WTC11 (cell line): ENCODE results near the gene RNF121.

ENCODE experiments used
- CREM ChIP-seq: sonication (generic); formaldehyde crosslinking; IDR thresholded peaks from 2 replicates; pipeline ENCODE4 v1.8.1; 2022; ENCODE audit warnings: mild to moderate bottlenecking, missing genetic modification reagents, moderate library complexity
- CTCF ChIP-seq: fragments of 200-600 bp; IDR thresholded peaks from 2 replicates; pipeline ENCODE4 v1.8.0; 2022; ENCODE audit warnings: antibody characterized with exemption
- FOXK1 ChIP-seq: sonication (generic); formaldehyde crosslinking; IDR thresholded peaks from 2 replicates; pipeline ENCODE4 v1.8.0; 2022; ENCODE audit warnings: mild to moderate bottlenecking, moderate library complexity, missing genetic modification reagents
- JAZF1 ChIP-seq: fragments of 250-450 bp; sonication (Bioruptor Pico); IDR thresholded peaks from 2 replicates; pipeline ENCODE4 v1.9.0; 2021; ENCODE audit warnings: moderate library complexity, mild to moderate bottlenecking, inconsistent platforms
- MAX ChIP-seq: sonication (generic); formaldehyde crosslinking; IDR thresholded peaks from 2 replicates; pipeline ENCODE4 v1.8.0; 2022; ENCODE audit warnings: mild to moderate bottlenecking, missing genetic modification reagents
- ZNF423 ChIP-seq: fragments of 250-450 bp; sonication (Bioruptor Pico); IDR thresholded peaks from 2 replicates; pipeline ENCODE4 v2.1.2; 2022; ENCODE audit warnings: mild to moderate bottlenecking, moderate library complexity
- ZNF512 ChIP-seq: sonication (generic); formaldehyde crosslinking; IDR thresholded peaks from 2 replicates; pipeline ENCODE4 v1.8.1; 2022; ENCODE audit warnings: missing genetic modification reagents, borderline replicate concordance

GRCh38 chr11:71994786-71995185 lies 65.9 kb downstream of the RNF121 start:
- TF ChIP-seq ZNF512, result no peak
- TF ChIP-seq CTCF, result no peak
- TF ChIP-seq JAZF1 (CRISPR knock-in tag), result no peak
- no peak for TF ChIP-seq ZNF423 (CRISPR knock-in tag)
- TF ChIP-seq MAX (CRISPR knock-in tag), result no peak
- no peak for TF ChIP-seq FOXK1 (CRISPR knock-in tag)
- no peak for TF ChIP-seq CREM (CRISPR knock-in tag)
